Fibroblast of villous mesenchyme (primary cell): Measurements from ENCODE around the gene WDR90. TPM values are rescaled to one million over a fixed set of nuclear protein-coding genes. Genes with fewer than 3 reads are reported as not detected.

Experiments
- DNase-seq: peaks from one replicate; pipeline ENCODE4 v3.0.0-alpha.2; 2010; ENCODE audit warnings: low read depth
- H3K4me3 ChIP-seq: 2 replicates; pipeline ENCODE4 v1.5.1; 2011; ENCODE audit warnings: low read depth, mild to moderate bottlenecking, low read length
- CTCF ChIP-seq: IDR thresholded peaks from 2 replicates; pipeline ENCODE4 v1.5.1; 2012; ENCODE audit warnings: low read depth, mild to moderate bottlenecking, low read length; ENCODE audit not compliant: insufficient read depth
- total RNA-seq: library from RNA; depleted of rRNA; stranded (reverse); fragments of >200 nt; gene quantifications from 2 replicates; pipeline ENCODE4 v1.2.3, GENCODE V29; 2012

WDR90 gene
- total RNA-seq, 1 donor, result 12.5 TPM

DNA sequence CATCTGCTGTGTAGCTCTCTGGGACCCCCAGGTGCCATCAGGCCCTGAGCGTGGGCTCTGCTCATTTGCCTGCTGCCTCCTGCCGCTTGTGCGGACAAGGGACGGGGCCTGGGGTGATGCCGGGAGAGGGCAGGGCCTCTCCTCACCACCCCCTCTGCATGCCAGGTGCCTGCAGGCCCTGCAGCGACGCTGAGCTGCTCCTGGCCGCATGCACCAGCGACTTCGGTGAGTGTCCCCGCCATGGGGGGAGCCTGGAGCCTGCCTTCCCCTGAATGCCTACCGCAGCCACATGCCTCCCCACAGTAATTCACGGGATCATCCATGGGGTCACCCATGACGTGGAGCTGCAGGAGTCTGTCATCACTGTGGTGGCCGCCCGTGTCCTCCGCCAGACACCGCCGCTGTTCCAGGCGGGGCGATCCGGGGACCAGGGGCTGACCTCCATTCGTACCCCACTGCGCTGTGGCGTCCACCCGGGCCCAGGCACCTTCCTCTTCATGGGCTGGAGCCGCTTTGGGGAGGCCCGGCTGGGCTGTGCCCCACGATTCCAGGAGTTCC lies 67.7 kb downstream of the WDR90 start:
- TF ChIP-seq CTCF, result no peak
- no peak overlapping the region for H3K4me3 ChIP-seq
- no peak for DNase-seq

Other genes starting within 250 kb of the WDR90 start
- 11.6 and 16.0 TPM in 2 replicates for gene DECR2, start 247.5 kb upstream of the WDR90 start, total RNA-seq
- gene RAB11FIP3, start 223.7 kb upstream of the WDR90 start, total RNA-seq, result 19.0 and 19.4 TPM in 2 replicates
- 37.1 and 43.2 TPM in 2 replicates for gene CAPN15, start 121.7 kb upstream of the WDR90 start, total RNA-seq
- gene PRR35, start 89.0 kb upstream of the WDR90 start, total RNA-seq, result not detected in 2 replicates
- gene NHLRC4, start 82.4 kb upstream of the WDR90 start, total RNA-seq, result 1.7 and 3.2 TPM in 2 replicates
- 22.0 and 33.8 TPM in 2 replicates for gene PIGQ, start 79.4 kb upstream of the WDR90 start, total RNA-seq
- gene RAB40C, start 59.3 kb upstream of the WDR90 start, total RNA-seq, result 9.9 and 10.6 TPM in 2 replicates
- under 0.01 and 0.43 TPM in 2 replicates for gene WFIKKN1, start 18.4 kb upstream of the WDR90 start, total RNA-seq
- gene METTL26, start 13.1 kb upstream of the WDR90 start, total RNA-seq, result 51.8 and 78.3 TPM in 2 replicates
- gene MCRIP2, start 7.5 kb upstream of the WDR90 start, total RNA-seq, result 14.8 and 16.0 TPM in 2 replicates
- gene RHOT2, start 18.8 kb downstream of the WDR90 start, total RNA-seq, result 44.0 and 53.1 TPM in 2 replicates
- 1.3 and 1.9 TPM in 2 replicates for gene RHBDL1, start 26.3 kb downstream of the WDR90 start, total RNA-seq
- gene STUB1, start 31.0 kb downstream of the WDR90 start, total RNA-seq, result 100 and 113 TPM in 2 replicates
- 35.4 and 36.3 TPM in 2 replicates for gene JMJD8, start 35.0 kb downstream of the WDR90 start, total RNA-seq
- 8.2 and 9.0 TPM in 2 replicates for gene WDR24, start 41.0 kb downstream of the WDR90 start, total RNA-seq
- under 0.01 TPM in 2 replicates for gene FBXL16, start 56.4 kb downstream of the WDR90 start, total RNA-seq
- gene METRN, start 65.8 kb downstream of the WDR90 start, total RNA-seq, result 39.3 and 44.5 TPM in 2 replicates
- gene ANTKMT, start 71.8 kb downstream of the WDR90 start, total RNA-seq, result 19.4 and 37.0 TPM in 2 replicates
- 1.3 and 3.2 TPM in 2 replicates for gene CCDC78, start 77.1 kb downstream of the WDR90 start, total RNA-seq
- gene HAGHL, start 77.7 kb downstream of the WDR90 start, total RNA-seq, result 14.7 and 21.9 TPM in 2 replicates
- 31.6 and 37.1 TPM in 2 replicates for gene CIAO3, start 91.6 kb downstream of the WDR90 start, total RNA-seq
- 0.32 and 0.86 TPM in 2 replicates for gene MSLN, start 111.4 kb downstream of the WDR90 start, total RNA-seq
- 21.2 and 32.2 TPM in 2 replicates for gene RPUSD1, start 139.0 kb downstream of the WDR90 start, total RNA-seq
- 13.8 and 13.9 TPM in 2 replicates for gene CHTF18, start 139.3 kb downstream of the WDR90 start, total RNA-seq
- not detected in 2 replicates for gene GNG13, start 151.4 kb downstream of the WDR90 start, total RNA-seq